Stimulated activated CD8-positive, alpha-beta memory T cell treated with anti-CD3 and anti-CD28 coated beads, Interleukin-15, amount 100 ng/mL, for 48 hours (primary cell): ENCODE data around the gene TPSB2.

Source experiments
- DNase-seq, 2 donors: peaks; one replicate each; pipeline ENCODE4 v3.0.0-alpha.2; 2020; ENCODE audit warnings: low read depth in 2 of 2

Gene TPSB2

DNA sequence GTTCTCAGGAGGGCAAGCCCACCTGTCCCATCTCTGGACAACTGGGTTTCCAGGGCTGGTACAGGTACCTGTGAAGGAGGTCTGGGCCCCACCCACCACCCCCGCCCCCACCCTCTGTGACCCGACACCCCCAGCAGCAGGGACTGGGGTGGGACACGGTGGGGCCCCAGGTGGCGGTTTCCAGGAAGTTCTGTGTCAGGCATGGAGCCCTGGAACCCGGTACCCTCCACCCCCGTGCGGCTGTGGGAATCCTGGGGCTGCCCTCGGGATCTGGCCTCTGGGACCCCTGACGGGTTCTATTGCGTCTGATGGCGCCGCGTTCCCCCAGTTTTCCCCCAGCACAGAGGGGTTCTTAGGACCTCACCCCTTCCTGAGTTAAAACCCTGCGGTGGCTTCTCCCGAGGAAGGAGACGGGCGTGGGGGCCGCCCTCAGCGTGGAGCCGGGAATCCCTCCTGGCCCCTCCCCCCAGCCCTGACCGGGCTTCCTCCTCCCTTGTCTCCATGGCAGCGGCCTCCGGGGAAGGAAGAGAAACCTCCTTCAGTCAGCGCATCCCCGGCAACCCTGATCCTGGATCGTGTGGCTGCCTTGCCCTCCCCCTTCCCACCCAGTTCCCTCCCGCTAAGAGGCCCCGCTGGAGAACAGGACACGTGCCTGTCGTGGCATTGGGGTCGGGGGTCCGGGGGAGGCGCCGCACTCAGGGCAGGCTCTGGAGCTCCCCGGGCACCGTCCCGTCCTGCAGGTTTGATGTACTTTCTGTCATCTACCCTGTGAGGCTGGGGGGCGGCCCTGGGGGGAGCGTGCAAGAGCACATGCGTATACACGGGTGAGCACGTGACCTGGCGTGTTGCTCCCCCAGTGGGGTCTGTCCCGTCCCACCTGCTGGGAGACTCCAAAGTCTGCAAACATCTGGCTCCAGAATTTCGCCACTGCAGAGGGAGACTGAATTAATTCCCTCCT is 46.8 kb downstream of the TPSB2 start:
- DNase-seq: no peak

DNA sequence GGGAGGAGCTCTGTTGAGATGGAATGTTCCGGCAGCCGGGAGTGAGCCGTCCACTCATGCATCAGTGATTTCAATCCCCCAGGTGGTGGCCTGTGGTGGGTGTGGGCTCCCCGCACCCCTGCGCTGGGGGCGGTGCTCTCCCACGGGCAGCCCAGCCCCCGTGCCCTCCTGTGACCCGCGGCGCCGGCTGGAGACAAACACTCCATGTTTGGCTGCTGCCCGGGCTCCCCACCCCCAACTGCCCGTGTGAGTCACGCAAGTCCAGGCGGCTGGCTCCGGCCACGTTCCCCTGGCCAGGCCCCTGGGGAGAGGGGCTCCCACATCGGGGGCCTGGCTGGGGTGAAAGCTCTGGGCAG is 47.7 kb downstream of the TPSB2 start:
- DNase-seq: no peak

DNA sequence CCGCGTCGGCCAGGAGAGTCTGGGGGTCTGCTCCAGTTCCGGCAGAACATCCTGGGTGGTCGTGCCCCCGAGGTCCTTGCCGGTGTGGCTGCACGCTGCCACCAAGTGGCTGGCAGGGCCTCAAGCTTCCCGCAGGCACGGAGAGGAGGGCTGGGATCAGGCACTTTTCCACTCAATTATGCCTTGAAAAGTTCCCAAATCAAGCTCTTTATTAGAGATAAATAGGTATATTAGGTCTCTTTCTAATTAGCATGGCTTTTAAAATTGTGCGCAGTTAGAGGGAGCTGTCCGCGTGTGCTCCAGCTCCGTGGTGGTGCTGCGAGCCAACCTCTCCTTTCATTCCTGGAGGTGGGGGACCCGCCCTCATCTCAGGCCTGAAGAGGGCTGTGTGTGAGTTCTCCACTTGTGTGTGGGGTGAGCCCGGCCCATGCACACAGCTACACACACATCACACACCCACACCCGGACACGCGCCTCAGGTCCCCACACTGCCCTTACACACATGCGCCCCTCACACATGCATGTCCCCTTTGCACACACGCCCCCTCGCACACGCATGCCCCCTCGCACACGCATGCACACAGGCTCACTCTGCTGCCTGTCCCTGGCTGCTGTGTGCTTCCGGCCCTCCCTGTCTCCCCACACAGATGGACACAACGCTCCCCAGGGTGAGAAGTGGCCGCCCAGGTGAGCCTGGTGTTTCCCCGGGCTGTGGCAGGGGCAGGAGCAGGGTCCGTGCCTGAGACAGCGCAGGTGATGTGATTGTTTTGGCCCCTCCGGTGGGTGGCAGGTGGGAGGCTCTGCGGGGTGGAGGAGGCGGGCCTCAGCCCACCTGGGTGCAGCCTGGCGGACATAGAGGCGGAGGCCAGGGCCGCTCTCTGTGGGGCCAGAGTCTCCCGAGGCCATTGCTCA is 48.3 kb downstream of the TPSB2 start:
- no peak for DNase-seq

DNA sequence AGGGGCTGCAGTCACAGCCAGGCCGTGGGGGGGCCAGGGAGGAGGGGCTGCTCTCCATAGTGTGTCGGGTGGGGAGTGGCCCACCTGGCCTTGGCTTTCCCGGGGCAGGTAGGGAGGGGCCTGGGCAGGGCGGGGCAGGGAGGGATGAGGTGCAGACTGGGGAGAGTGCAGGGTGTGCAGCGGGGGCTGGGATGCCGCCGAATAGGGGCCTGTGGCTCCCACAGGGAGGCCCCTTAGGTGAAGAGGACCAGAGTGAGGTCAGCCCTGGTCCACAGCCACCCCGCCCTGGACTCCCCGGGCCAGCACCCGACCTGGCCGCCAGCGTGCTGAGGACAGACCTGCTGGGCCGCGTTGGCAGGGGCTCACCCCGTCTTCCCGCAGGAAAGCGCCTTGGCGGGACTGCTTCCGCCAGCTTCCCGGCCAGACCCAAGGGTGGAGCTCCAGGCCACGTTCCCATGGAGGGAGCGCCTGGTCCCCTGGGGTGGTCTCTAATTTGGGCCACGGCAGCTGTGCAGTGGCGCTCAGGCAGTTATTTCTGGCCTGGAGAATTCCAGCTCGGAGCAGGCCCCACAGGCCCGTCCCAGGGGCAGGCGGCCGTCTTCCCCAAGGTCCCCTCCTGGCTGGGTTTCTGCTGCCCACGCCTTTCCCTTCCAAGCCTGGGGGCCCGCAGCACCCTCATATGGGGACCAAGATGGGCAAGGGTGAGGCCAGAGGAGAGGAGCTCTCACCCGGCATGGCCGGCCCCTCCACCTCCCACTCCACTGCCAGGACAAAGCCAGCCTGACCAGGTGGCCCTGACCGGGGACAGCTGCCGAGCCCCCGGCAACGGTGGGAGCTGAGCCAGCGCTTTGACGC is 49.2 kb downstream of the TPSB2 start:
- DNase-seq: no peak
